ENCODE results near the gene TREH.

- TF ChIP-seq CTCF (IDR thresholded peaks at IDR 0.05): no peak
- no peak for TF ChIP-seq POLR2A (IDR thresholded peaks at IDR 0.05)
Measured at GRCh38 chr11:118644496-118644895, 35.0 kb downstream of the TREH start.

Data from uterus (tissue), 2 donors.